ENCODE results near the gene SDS.

The SDS gene

DNA sequence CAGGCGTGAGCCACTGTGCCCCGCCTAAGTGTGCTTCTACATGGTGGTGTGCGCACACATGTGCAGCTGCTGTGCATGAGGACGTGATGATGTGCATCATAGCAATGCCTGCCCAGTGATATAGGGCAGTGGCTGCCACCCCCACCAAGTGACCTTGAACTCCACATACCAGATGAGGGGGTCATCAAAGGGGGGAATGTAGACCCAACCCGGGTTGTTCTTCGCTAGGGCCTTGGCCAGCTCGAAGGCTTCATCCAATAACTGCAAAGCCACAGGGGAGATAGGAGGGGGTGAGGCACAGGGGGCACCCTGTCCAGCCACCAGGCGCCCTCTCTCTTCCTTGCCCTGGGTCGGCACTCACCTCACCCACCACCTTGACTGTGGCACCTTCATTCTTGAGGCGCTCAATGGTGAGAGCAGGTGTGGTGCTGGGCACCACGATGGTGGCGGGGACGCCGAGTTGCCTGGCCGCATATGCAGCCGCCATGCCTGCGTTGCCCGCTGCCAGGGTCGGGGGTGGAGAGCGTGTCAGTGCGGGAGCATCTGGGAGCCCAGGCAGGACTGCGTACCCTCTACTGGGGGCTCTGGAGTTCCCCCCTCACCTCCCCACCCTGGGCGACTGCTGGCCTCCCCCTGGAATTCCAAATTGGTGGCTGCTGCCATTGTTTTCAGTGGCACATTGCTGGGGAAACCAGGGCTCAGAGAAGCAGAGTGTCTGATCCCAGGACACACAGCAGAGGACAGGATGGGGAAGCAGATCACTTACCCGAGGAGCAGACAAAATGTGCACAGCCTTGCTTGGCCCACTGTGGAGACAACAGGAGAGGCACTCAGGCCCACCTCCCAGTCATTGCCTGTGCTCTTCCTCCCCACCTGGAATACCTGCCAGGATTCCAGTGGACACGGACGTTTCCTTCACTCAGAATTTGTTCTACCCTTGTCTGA, 5.1 kb downstream of the SDS start:
- no peaks in the 10 kb centered on the region for H3K36me3 ChIP-seq
- no peak overlapping the region for H3K4me3 ChIP-seq
- peaks cover 8 to 36% (median 24%) of the 10 kb centered on the region in 10 experiments for H3K4me1 ChIP-seq
- no peak overlapping the region for H3K9ac ChIP-seq
- 0 out of 22 replicates have a peak overlapping the region, but pooled peaks of 1 of the 11 experiments have one; percentile 74 for H3K4me2 ChIP-seq
- H3K27me3 ChIP-seq = no peaks in the 10 kb centered on the region
- peaks cover 0 to 6% (median 0%) of the 10 kb centered on the region in 11 experiments; a peak in 2 of 22 replicates for H4K20me1 ChIP-seq
- H3K9me3 ChIP-seq (replicated peaks in 1 of 11) = peaks cover 0 to 8% (median 0%) of the 10 kb centered on the region in 11 experiments; a peak in 1 of 22 replicates
- no peak for TF ChIP-seq Cebpa-rat (IDR thresholded peaks at IDR 0.05)
- no peak overlapping the region for H3K27ac ChIP-seq

DNA sequence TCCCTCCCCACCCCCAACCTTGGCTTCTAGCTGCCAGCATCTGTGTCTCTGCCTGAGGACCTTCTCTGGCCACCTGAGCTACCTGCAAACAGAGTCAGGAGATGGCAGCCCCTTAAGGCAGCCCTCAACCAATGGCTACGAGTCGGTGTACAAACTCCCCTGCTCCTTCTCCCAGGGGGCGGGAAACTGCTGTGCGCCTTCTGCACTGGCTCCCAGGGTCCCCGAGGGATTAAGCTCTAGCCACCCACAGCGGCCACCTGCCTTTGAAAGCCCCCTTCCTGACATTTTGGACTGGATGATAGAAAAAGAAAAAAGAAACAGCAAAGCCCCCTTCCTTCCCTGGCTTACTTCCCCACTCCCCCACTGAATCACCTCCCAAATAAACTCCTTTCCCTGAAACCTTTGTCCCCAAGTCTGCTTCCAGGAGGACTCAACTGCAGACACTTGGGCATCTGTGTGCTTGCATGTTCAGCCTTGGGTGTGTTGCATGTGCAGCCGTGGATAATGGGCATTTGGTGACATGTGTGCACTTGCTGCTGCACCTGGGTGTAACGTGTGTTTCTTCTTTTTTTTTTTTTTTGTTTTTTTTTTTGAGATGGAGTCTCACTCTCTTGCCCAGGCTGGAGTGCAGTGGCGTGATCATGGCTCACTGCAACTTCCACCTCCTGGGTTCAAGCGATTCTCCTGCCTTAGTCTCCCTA, 6.0 kb downstream of the SDS start:
- no peak for TF ChIP-seq Cebpa-rat (IDR thresholded peaks at IDR 0.05)
- no peak overlapping the region for H3K9ac ChIP-seq

DNA sequence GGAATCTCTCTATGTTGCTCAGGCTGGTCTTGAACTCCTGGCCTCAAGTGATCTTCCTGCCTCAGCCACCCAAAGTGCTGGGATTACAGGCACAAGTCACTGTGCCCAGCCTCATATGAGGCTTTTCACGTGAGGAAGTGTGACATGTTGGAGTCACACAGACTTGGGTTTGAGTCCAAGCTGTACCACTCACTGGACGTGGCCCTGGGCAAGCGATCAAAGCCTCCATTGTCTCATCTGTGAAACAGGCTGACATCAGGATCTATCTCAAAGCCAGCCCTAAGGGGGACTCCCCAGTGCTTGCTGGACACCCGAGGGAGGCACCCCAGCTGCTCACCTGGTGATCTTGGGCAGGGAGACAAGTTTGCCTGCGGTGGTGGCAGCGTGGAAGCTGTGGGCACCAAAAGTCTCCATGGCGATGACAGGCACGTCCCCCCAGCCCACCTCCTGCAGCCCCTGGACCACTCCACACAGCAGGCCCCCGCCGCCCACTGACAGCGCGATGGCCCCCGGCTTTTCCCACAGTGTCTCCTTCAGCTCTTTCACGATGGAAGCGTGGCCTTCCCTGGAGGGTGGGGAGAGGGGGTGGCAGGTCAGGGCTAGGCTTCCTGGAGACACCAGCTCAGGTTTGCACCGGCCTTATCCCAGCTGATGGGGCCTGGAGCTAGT, 6.7 kb downstream of the SDS start:
- H3K4me2 ChIP-seq = peak overlapping the region in 9 of 11 experiments; percentile 35 to 83 (median 62); a peak in 16 of 22 replicates
- peaks cover 0 to 31% (median 16%) of the 10 kb centered on the region in 10 experiments; a peak in 16 of 20 replicates for H3K4me1 ChIP-seq
- H4K20me1 ChIP-seq = peaks cover 0 to 6% (median 0%) of the 10 kb centered on the region in 11 experiments; a peak in 2 of 22 replicates
- H3K36me3 ChIP-seq = peaks cover 0 to 12% (median 0%) of the 10 kb centered on the region in 11 experiments; a peak in 4 of 22 replicates
- H3K27ac ChIP-seq = no peak overlapping the region
- TF ChIP-seq Cebpa-rat (IDR thresholded peaks at IDR 0.05) = no peak
- H3K4me3 ChIP-seq = no peak overlapping the region
- H3K9ac ChIP-seq = no peak overlapping the region
- H3K27me3 ChIP-seq = no peaks in the 10 kb centered on the region
- peaks cover 0 to 8% (median 0%) of the 10 kb centered on the region in 11 experiments; a peak in 2 of 22 replicates for H3K9me3 ChIP-seq (replicated peaks in 1 of 11)

More for the DNA sequence above, 6.0 kb downstream of the SDS start:
- Histone ChIP-seq H3K4me3 (no peak overlapping the region), H3K27me3 (no peaks in the 10 kb centered on the region), H3K27ac (no peak overlapping the region), H3K9me3 (replicated peaks in 1 of 11) (peaks cover 0 to 8% (median 0%) of the 10 kb centered on the region in 11 experiments; a peak in 2 of 22 replicates), H4K20me1 (peaks cover 0 to 6% (median 0%) of the 10 kb centered on the region in 11 experiments; a peak in 2 of 22 replicates), H3K4me2 (peak overlapping the region in 9 of 11 experiments; percentile 35 to 83 (median 62); a peak in 16 of 22 replicates), H3K36me3 (peaks cover 0 to 6% (median 0%) of the 10 kb centered on the region in 11 experiments; a peak in 4 of 22 replicates), H3K4me1 (peaks cover 0 to 31% (median 17%) of the 10 kb centered on the region in 10 experiments; a peak in 16 of 20 replicates)

DNA sequence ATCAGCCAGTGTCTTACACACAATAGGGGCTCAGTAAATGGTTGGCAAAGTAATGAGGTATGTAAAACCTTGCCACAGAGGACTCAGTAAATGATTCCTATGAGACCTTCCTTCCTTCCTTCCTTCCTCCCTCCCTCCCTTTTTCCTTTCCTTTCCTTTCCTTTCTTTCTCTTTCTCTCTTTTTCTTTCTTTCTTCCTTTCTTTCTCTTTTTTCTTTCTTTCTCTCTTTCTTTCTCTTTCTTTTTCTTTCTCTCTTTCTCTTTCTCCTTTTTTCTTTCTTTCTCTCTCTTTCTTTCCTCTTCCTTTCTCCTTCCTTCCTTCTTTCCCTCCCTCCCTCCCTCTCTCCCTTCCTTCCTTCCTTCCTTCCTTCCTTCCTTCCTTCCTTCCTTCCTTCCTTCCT, 7.5 kb downstream of the SDS start:
- H3K9me3 ChIP-seq (replicated peaks in 1 of 11) = peaks cover 0 to 8% (median 0%) of the 10 kb centered on the region in 11 experiments; a peak in 2 of 22 replicates
- no peaks in the 10 kb centered on the region for H4K20me1 ChIP-seq
- no peak overlapping the region for H3K27ac ChIP-seq
- H3K36me3 ChIP-seq = peaks cover 0 to 18% (median 0%) of the 10 kb centered on the region in 11 experiments; a peak in 7 of 22 replicates
- no peak overlapping the region for H3K9ac ChIP-seq
- H3K4me3 ChIP-seq = no peak overlapping the region
- peaks cover 0 to 31% (median 16%) of the 10 kb centered on the region in 10 experiments; a peak in 16 of 20 replicates for H3K4me1 ChIP-seq
- peak overlapping the region in 2 of 11 experiments; percentile 4 to 29; a peak in 1 of 22 replicates for H3K4me2 ChIP-seq
- H3K27me3 ChIP-seq = no peaks in the 10 kb centered on the region
- TF ChIP-seq Cebpa-rat (IDR thresholded peaks at IDR 0.05) = no peak

DNA sequence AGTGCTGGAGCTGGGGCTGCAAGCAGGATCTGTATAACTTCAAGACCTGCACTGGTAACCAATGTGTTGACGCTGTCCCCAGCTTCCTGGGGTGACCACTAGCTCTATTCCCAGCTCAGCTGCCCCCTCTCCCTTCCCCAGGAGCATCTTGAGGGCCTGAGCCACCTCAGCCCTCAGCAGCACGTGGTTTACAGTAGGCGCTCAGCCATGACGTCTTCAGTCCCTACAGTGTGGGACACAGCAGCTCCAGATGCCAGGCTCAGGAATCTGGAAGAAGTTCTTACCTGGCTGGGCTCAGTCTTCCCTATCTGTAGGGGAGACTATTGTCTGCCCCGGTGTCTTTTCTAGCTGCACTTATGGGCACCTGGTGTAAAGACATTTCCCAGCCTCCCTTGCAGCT, 8.6 kb downstream of the SDS start:
- Histone ChIP-seq H3K27me3 (no peaks in the 10 kb centered on the region), H4K20me1 (no peaks in the 10 kb centered on the region), H3K27ac (no peak overlapping the region), H3K9ac (no peak overlapping the region), H3K4me1 (peaks cover 0 to 31% (median 16%) of the 10 kb centered on the region in 10 experiments; a peak in 16 of 20 replicates), H3K9me3 (replicated peaks in 1 of 11) (peaks cover 0 to 8% (median 0%) of the 10 kb centered on the region in 11 experiments; a peak in 2 of 22 replicates), H3K4me2 (0 out of 22 replicates have a peak overlapping the region, but pooled peaks of 1 of the 11 experiments have one; percentile 7), H3K36me3 (peaks cover 0 to 29% (median 7%) of the 10 kb centered on the region in 11 experiments; a peak in 8 of 22 replicates), H3K4me3 (no peak overlapping the region)
- no peak for TF ChIP-seq Cebpa-rat (IDR thresholded peaks at IDR 0.05)

DNA sequence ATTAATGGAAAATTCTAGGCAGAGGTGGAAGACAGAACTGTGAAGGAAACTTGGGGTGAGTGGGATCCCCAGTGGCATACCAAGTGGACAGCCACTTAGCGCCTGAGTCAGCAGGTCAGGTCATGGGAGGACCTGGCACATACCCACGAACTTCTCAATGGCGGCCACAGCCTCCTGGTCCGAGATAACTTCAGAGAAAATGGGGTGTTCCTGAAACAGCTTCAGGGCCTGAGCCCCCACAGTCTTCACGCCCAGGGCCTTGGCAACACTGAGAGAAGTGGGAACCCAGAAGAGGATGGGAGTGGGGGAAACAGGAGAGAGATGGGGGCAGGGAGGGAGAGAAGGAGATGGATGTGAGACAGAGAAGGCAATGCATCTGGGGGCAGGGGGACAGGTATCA, 9.9 kb downstream of the SDS start:
- Histone ChIP-seq H3K27me3 (no peaks in the 10 kb centered on the region), H3K36me3 (peaks cover 0 to 41% (median 7%) of the 10 kb centered on the region in 11 experiments; a peak in 8 of 22 replicates), H3K9ac (no peak overlapping the region), H3K9me3 (replicated peaks in 1 of 11) (peaks cover 0 to 8% (median 0%) of the 10 kb centered on the region in 11 experiments; a peak in 2 of 22 replicates), H3K4me2 (no peak overlapping the region), H3K4me1 (peaks cover 0 to 31% (median 16%) of the 10 kb centered on the region in 10 experiments; a peak in 16 of 20 replicates), H3K27ac (no peak overlapping the region), H3K4me3 (no peak overlapping the region), H4K20me1 (no peaks in the 10 kb centered on the region)
- TF ChIP-seq Cebpa-rat (IDR thresholded peaks at IDR 0.05) = no peak

DNA sequence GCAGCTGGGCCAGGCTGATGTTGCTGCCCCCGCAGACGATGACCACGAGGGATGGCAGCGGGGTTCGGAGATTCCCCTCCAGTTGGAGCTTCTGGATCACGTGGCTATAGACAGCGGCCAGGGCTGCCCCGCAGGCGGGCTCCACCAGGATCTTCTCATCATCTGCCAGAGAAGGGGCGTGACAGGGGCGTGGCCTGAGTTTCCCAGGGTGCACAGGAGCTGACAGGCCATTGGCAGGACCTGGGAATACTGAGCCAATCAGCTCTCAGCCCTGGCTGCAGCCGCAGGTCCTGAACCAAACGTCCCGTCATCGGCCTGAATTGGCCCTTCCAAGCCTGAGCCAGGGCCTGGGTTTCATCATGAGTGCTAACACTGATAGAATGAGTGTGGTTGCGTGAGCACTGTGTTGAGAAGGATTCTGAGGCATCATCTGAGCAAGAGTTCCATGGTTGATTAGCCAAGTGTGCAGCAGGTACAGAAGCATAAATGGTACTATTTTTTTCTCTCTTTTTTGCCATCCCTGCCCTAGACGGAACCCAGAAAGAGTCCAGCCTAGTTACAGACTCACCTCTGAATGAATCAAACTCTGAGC, 10.6 kb downstream of the SDS start:
- Histone ChIP-seq H3K36me3 (peaks cover 0 to 48% (median 10%) of the 10 kb centered on the region in 11 experiments; a peak in 9 of 22 replicates), H3K4me3 (no peak overlapping the region), H3K9me3 (replicated peaks in 1 of 11) (peaks cover 0 to 8% (median 0%) of the 10 kb centered on the region in 11 experiments; a peak in 2 of 22 replicates), H3K9ac (no peak overlapping the region), H4K20me1 (no peaks in the 10 kb centered on the region), H3K27me3 (no peaks in the 10 kb centered on the region), H3K4me2 (no peak overlapping the region), H3K27ac (no peak overlapping the region), H3K4me1 (peaks cover 0 to 29% (median 16%) of the 10 kb centered on the region in 10 experiments; a peak in 16 of 20 replicates)
- TF ChIP-seq Cebpa-rat (IDR thresholded peaks at IDR 0.05) = no peak
